ENCODE measurements around the gene CEMIP. TPM values are rescaled to one million over a fixed set of nuclear protein-coding genes. Genes with fewer than 3 reads are reported as not detected.

Gene CEMIP
- total RNA-seq, 2 donors from 2014 or later, result 2.2 TPM; not detected in 1

DNA sequence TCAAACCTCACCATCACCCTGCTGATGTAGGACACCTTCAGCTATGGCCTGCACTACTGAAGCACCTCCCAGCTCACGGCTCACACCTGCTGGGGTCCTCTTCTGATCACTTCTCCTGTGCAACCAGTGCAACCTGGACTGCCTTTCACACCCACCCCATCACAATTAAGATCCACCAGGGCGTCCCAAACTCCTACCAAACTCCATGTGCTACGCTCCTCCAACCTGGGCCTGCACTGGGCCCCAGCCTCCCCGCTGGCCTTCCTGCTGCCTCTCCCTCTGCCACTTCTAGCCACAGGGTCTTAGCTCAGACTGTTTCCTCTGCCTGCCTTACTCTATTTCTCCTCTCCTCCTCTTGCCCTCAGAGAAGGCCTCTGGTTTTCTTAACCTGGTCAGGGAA, 197.7 kb downstream of the CEMIP start:
- 91 to 100% methylated on average over 2 to 4 of the region's 4 CpGs for WGBS, 2 experiments (ENCODE audit: insufficient coverage in 1 of 2, insufficient read length in 1 of 2)
- Histone ChIP-seq H3K4me1 (ENCODE audit: control insufficient read depth, insufficient read depth, low read length) (no peaks in the 10 kb centered on the region), H3K4me3 (ENCODE audit: low read length) (no peak overlapping the region), H3K9me3 (ENCODE audit: control insufficient read depth, low read length) (no peaks in the 10 kb centered on the region), H3K27me3 (ENCODE audit: control insufficient read depth, insufficient read depth, low read length, poor library complexity, severe bottlenecking) (no peaks in the 10 kb centered on the region), H3K27ac (ENCODE audit: low read depth, low read length) (no peak overlapping the region), H3K36me3 (ENCODE audit: control insufficient read depth, insufficient read depth, low read length) (peaks cover 61% of the 10 kb centered on the region), H3K9ac (ENCODE audit: extremely low read depth, low read length, poor library complexity, severe bottlenecking) (no peak overlapping the region)
- no peak for DNase-seq
- H3K4me1 Mint-ChIP-seq, result peaks cover 25% of the 10 kb centered on the region
- H3K36me3 Mint-ChIP-seq (ENCODE audit: low read depth), result peaks cover 49% of the 10 kb centered on the region
- no peaks in the 10 kb centered on the region for H3K9me3 Mint-ChIP-seq
- H3K27ac Mint-ChIP-seq, result peak overlapping the region; percentile 23
- H3K27me3 Mint-ChIP-seq (ENCODE audit: insufficient read depth), result no peaks in the 10 kb centered on the region
- no peak for TF ChIP-seq CTCF (conservative IDR thresholded peaks at IDR 0.05)
- no peak overlapping the region for H3K4me3 Mint-ChIP-seq

DNA sequence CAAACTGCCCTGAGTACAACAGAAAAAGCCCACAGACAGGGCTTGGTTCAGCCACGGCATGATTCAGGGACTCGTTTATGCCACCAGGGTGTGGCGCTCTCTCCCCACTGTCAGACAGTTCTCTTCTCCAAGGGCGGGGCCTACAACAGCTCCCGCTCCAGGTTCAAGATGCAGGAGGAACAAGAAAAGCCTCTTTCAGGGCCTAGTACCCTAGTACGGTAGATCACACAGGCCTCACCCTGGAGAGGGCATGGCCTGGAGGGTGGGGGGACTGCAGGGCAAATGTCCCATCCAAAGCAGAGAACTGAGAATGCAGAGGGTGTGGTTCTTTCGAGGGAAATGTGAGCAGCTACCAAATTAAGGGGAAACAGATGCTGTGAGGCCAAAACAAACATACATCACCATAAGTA, 198.5 kb downstream of the CEMIP start:
- Mint-ChIP-seq H3K27me3 (ENCODE audit: insufficient read depth) (no peaks in the 10 kb centered on the region), H3K36me3 (ENCODE audit: low read depth) (peaks cover 49% of the 10 kb centered on the region), H3K9me3 (no peaks in the 10 kb centered on the region), H3K4me3 (no peak overlapping the region), H3K27ac (no peak overlapping the region), H3K4me1 (peaks cover 25% of the 10 kb centered on the region)
- H3K27ac ChIP-seq (ENCODE audit: low read depth, low read length), result no peak overlapping the region
- TF ChIP-seq CTCF (conservative IDR thresholded peaks at IDR 0.05), result peak; percentile 86
- no peak overlapping the region for H3K4me3 ChIP-seq (ENCODE audit: low read length)
- H3K9ac ChIP-seq (ENCODE audit: extremely low read depth, low read length, poor library complexity, severe bottlenecking), result no peak overlapping the region
- peaks cover 69% of the 10 kb centered on the region for H3K36me3 ChIP-seq (ENCODE audit: control insufficient read depth, insufficient read depth, low read length)
- peak; percentile 93 for DNase-seq
- 25 to 37% methylated on average over 3 to 6 of the region's 7 CpGs for WGBS, 2 experiments (ENCODE audit: insufficient coverage in 1 of 2, insufficient read length in 1 of 2)
- no peaks in the 10 kb centered on the region for H3K4me1 ChIP-seq (ENCODE audit: control insufficient read depth, insufficient read depth, low read length)
- H3K27me3 ChIP-seq (ENCODE audit: control insufficient read depth, insufficient read depth, low read length, poor library complexity, severe bottlenecking), result no peaks in the 10 kb centered on the region
- no peaks in the 10 kb centered on the region for H3K9me3 ChIP-seq (ENCODE audit: control insufficient read depth, low read length)

DNA sequence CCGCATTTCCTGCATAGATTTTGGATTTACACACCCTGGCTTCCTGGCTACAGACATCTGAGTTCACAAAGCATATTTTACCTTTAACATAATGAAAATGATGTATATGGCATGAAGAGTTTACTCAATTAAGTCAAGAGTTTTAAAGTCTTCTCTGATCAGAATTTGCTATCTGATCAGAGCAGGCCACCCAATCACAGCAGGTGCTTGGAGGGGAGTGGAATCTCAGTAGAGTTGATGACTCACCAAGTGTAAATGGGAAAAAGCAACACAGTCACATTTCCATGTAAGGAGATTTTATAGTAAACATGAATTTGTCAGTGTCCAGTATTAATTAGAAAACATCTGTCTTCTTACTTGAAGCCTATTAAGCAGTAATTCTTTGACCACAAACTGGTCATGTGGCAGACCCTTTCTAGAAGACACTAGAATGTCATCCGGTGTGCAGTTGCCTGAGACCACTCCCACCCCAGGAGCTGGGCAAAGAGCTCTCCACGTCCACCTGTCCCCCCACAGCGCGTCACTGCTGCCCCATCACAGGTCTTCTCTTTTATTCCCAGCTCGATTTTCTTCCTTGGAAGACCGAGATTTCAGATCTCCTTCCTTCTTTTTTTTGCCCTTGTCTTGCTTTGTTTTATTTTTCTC, 199.6 kb downstream of the CEMIP start:
- Mint-ChIP-seq H3K27me3 (ENCODE audit: insufficient read depth) (no peaks in the 10 kb centered on the region), H3K4me1 (peaks cover 25% of the 10 kb centered on the region), H3K27ac (peak overlapping the region; percentile 50), H3K4me3 (no peak overlapping the region), H3K9me3 (no peaks in the 10 kb centered on the region), H3K36me3 (ENCODE audit: low read depth) (peaks cover 42% of the 10 kb centered on the region)
- H3K27me3 ChIP-seq (ENCODE audit: control insufficient read depth, insufficient read depth, low read length, poor library complexity, severe bottlenecking), result no peaks in the 10 kb centered on the region
- no peak overlapping the region for H3K27ac ChIP-seq (ENCODE audit: low read depth, low read length)
- H3K36me3 ChIP-seq (ENCODE audit: control insufficient read depth, insufficient read depth, low read length), result peaks cover 64% of the 10 kb centered on the region
- TF ChIP-seq CTCF (conservative IDR thresholded peaks at IDR 0.05), result no peak
- DNase-seq, result no peak
- no peaks in the 10 kb centered on the region for H3K4me1 ChIP-seq (ENCODE audit: control insufficient read depth, insufficient read depth, low read length)
- H3K4me3 ChIP-seq (ENCODE audit: low read length), result no peak overlapping the region
- no peak overlapping the region for H3K9ac ChIP-seq (ENCODE audit: extremely low read depth, low read length, poor library complexity, severe bottlenecking)
- H3K9me3 ChIP-seq (ENCODE audit: control insufficient read depth, low read length), result no peaks in the 10 kb centered on the region
- 91 to 92% methylated on average over 6 to 7 of the region's 7 CpGs for WGBS, 2 experiments (ENCODE audit: insufficient coverage in 1 of 2, insufficient read length in 1 of 2)
